ENCODE results near the gene RGS10.

- TF ChIP-seq, protein P1, sequence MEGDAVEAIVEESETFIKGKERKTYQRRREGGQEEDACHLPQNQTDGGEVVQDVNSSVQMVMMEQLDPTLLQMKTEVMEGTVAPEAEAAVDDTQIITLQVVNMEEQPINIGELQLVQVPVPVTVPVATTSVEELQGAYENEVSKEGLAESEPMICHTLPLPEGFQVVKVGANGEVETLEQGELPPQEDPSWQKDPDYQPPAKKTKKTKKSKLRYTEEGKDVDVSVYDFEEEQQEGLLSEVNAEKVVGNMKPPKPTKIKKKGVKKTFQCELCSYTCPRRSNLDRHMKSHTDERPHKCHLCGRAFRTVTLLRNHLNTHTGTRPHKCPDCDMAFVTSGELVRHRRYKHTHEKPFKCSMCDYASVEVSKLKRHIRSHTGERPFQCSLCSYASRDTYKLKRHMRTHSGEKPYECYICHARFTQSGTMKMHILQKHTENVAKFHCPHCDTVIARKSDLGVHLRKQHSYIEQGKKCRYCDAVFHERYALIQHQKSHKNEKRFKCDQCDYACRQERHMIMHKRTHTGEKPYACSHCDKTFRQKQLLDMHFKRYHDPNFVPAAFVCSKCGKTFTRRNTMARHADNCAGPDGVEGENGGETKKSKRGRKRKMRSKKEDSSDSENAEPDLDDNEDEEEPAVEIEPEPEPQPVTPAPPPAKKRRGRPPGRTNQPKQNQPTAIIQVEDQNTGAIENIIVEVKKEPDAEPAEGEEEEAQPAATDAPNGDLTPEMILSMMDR (IDR thresholded peaks at IDR 0.05; ENCODE audit: low read depth, low read length): no peak
- TF ChIP-seq EZH2phosphoT487 (IDR thresholded peaks at IDR 0.05; ENCODE audit: low read depth): no peak
Measured at GRCh38 chr10:119461380-119461779, 81.1 kb downstream of the RGS10 start.
